Endothelial cell of umbilical vein (primary cell): Measurements from ENCODE around the gene FTO. TPM values are rescaled to one million over a fixed set of nuclear protein-coding genes. Genes with fewer than 3 reads are reported as not detected.

Experiments used
- BruUV-seq: library from RNA; stranded (reverse); fragments of 400-500 nt; replicated peaks from 2 replicates; lab custom pipeline; 2021; lab: Mats Ljungman, UMichigan
- CTCF ChIA-PET: fragments of 300-600, 350-600 bp; sonication (Branson Sonifier 250); formaldehyde crosslinking; loops from one replicate; lab custom pipeline; 2021; ENCODE audit warnings: antibody characterized with exemption, inconsistent platforms; lab: Charles Lee
- POLR2A ChIA-PET: fragments of 300-600, 350-600 bp; sonication (Branson Sonifier 250); formaldehyde crosslinking; loops from one replicate; lab custom pipeline; 2021; ENCODE audit warnings: antibody characterized with exemption, inconsistent platforms; lab: Charles Lee
- DNase-seq: peaks from one replicate; pipeline ENCODE4 v3.0.0-alpha.2; 2011; ENCODE audit warnings: low read depth, low spot score
- FAIRE-seq: peaks from 2 replicates; lab custom pipeline; 2011; peaks lifted over from hg19 to GRCh38; lab: Jason Lieb, UNC
- H2AFZ ChIP-seq: 2 replicates; pipeline ENCODE4 v1.6.0; 2012; ENCODE audit warnings: low read depth, low read length, control low read depth, inconsistent platforms
- H3K27ac ChIP-seq: 2 replicates; pipeline ENCODE4 v1.5.1; 2011; ENCODE audit warnings: low read depth, mild to moderate bottlenecking, control low read depth, low read length, moderate library complexity; ENCODE audit not compliant: insufficient read depth
- H3K27me3 ChIP-seq, 2 experiments: 2 replicates each; pipeline versions ENCODE4 v1.6.0 to v1.6.1; 2011; ENCODE audit warnings: low read length in 2 of 2, mixed read lengths in 1 of 2; ENCODE audit not compliant: control insufficient read depth in 2 of 2, insufficient read depth in 2 of 2
- H3K36me3 ChIP-seq, 2 experiments: 2 replicates in 1 of 2; 3 replicates in 1 of 2; pipeline ENCODE4 v1.5.1; 2011; ENCODE audit warnings: low read length in 2 of 2, mild to moderate bottlenecking in 1 of 2, moderate library complexity in 1 of 2; ENCODE audit not compliant: control insufficient read depth in 2 of 2, insufficient read depth in 2 of 2; ENCODE audit errors: extremely low read depth in 1 of 2
- H3K4me1 ChIP-seq: 3 replicates; pipeline ENCODE4 v1.5.1; 2011; ENCODE audit warnings: mild to moderate bottlenecking, low read length; ENCODE audit not compliant: control insufficient read depth, insufficient read depth; ENCODE audit errors: extremely low read depth
- H3K4me2 ChIP-seq: 2 replicates; pipeline ENCODE4 v1.6.1; 2011; ENCODE audit warnings: low read length, control low read depth, mixed read lengths; ENCODE audit not compliant: insufficient read depth
- H3K4me3 ChIP-seq, 3 experiments: fragments of 200-600 bp in 1 of 3; sonication (generic), shearing (Covaris generic) in 1 of 3; replicated peaks in 1 of 3; 2 replicates each; pipeline ENCODE4 v1.5.1; 2011 to 2016; ENCODE audit warnings: control low read depth in 3 of 3, low read length in 3 of 3, mild to moderate bottlenecking in 2 of 3, inconsistent platforms in 1 of 3, low read depth in 1 of 3, moderate library complexity in 1 of 3; ENCODE audit not compliant: insufficient read depth in 1 of 3
- H3K79me2 ChIP-seq: 2 replicates; pipeline ENCODE4 v1.6.0; 2012; ENCODE audit warnings: low read length, inconsistent platforms; ENCODE audit not compliant: control insufficient read depth, insufficient read depth
- H3K9ac ChIP-seq: replicated peaks from 2 replicates; pipeline ENCODE3; 2011; ENCODE audit warnings: low read length, control low read depth; ENCODE audit not compliant: insufficient read depth; ENCODE audit errors: extremely low read depth
- H3K9me1 ChIP-seq: replicated peaks from 3 replicates; pipeline ENCODE4 v1.6.0; 2011; ENCODE audit warnings: mild to moderate bottlenecking, low read length; ENCODE audit not compliant: control insufficient read depth, insufficient read depth; ENCODE audit errors: extremely low read depth
- H3K9me3 ChIP-seq: replicated peaks from 2 replicates; pipeline ENCODE4 v1.5.1; 2012; ENCODE audit warnings: low read length, inconsistent platforms; ENCODE audit not compliant: control insufficient read depth, insufficient read depth
- H4K20me1 ChIP-seq: replicated peaks from 2 replicates; pipeline ENCODE3; 2011; ENCODE audit warnings: mild to moderate bottlenecking, low read length; ENCODE audit not compliant: control insufficient read depth, insufficient read depth; ENCODE audit errors: extremely low read depth
- CTCF ChIP-seq, 2 donors: IDR thresholded peaks; 1 replicate in 1 of 2; 2 replicates in 1 of 2; pipeline ENCODE4 v1.5.1; 2011; ENCODE audit warnings: low read length in 2 of 2, mild to moderate bottlenecking in 2 of 2, moderate library complexity in 2 of 2, control low read depth in 1 of 2, inconsistent platforms in 1 of 2, low read depth in 1 of 2; ENCODE audit not compliant: insufficient read depth in 1 of 2; ENCODE audit errors: extremely low read depth in 1 of 2
- EZH2 ChIP-seq: IDR thresholded peaks from 2 replicates; pipeline ENCODE4 v1.6.1; 2012; ENCODE audit warnings: borderline replicate concordance, low read depth, mild to moderate bottlenecking, moderate library complexity, low read length, inconsistent platforms; ENCODE audit not compliant: severe bottlenecking
- FOS ChIP-seq: IDR thresholded peaks from 2 replicates; pipeline ENCODE4 v1.6.1; 2011; ENCODE audit warnings: mild to moderate bottlenecking, low read length, moderate library complexity, borderline replicate concordance; ENCODE audit not compliant: insufficient read depth
- JUN ChIP-seq: IDR thresholded peaks from 2 replicates; pipeline ENCODE4 v1.6.1; 2011; ENCODE audit warnings: borderline replicate concordance, low read depth; ENCODE audit not compliant: insufficient read length, insufficient read depth
- MYC ChIP-seq: IDR thresholded peaks from one replicate; pipeline ENCODE4 v1.6.1; 2011; ENCODE audit warnings: mild to moderate bottlenecking, low read depth, low read length
- POLR2A ChIP-seq: IDR thresholded peaks from 2 replicates; pipeline ENCODE4 v1.6.1; 2012; ENCODE audit warnings: low read depth, mild to moderate bottlenecking, control low read depth, low read length
- POLR2AphosphoS5 ChIP-seq: IDR thresholded peaks from 2 replicates; pipeline ENCODE4 v1.6.1; 2012; ENCODE audit warnings: low read depth, mild to moderate bottlenecking, control low read depth, low read length, moderate library complexity; ENCODE audit not compliant: insufficient read depth
- dilution Hi-C: fragments of 300-500 bp; cut with MboI; formaldehyde crosslinking; loops from one replicate; pipeline ENCODE4 v1.15.0; 2019; ENCODE audit warnings: low sequenced_read_pairs; ENCODE audit not compliant: extremely low pct_ligation_motif_present
- intact Hi-C: fragments of 100-400 bp; cut with micrococcal nuclease; formaldehyde crosslinking; loops from one replicate; pipeline ENCODE4 v1.10.0; 2022
- polyA plus RNA-seq, 4 experiments: library from polyadenylated mRNA; depleted of rRNA in 3 of 4; stranded (reverse) in 3 of 4; unstranded in 1 of 4; fragments of >200 nt; gene quantifications; 2 replicates each; pipeline versions ENCODE4 v1.2.1 to v1.2.3, GENCODE V29; 2011 to 2012; ENCODE audit warnings: missing spikeins in 1 of 4
- total RNA-seq: library from RNA; stranded (reverse); gene quantifications from 2 replicates; pipeline ENCODE4 v1.2.3, GENCODE V29; 2021

The FTO gene
- total and polyA plus RNA-seq, 2 donors (not counting 3 experiments of a cell fraction or from before 2014, with no cell fraction given) = 48.6 to 87.1 TPM

DNA sequence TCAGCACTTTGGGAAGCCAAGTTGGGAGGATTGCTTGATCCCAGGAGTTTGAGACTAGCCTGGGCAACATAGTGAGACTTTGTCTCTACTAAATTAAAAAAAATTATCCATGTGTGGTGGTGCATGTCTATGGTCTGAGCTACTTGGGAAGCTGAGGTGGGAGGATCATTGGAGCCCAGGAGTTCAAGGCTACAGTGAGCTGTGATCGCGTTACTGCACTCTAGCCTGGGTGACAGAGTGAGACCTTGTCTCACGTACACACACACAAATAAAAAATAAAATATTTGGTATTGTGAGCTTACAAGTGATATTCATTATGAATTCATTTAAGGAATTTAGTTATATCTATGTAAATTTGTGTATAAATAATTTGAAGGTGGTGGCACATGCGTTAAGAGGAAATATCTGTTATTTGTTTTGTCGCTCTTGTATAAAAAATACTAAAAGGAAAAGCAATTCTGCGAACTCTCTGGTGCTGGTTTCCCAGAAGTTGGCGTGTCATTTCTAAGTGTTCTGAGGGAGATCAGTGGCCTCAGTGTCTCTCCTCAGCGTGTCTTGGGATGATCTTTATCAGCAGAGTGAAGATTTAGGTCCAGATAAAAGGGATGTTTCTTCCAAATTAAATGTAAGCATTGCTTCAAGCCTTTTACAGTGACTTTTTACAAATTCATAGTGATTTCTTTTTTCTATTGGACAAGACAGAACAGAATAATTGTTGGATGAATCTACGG lies 187.6 kb downstream of the FTO start:
- intact Hi-C loops = loop anchor here (1.0 to 5.0 kb wide), 7 partner anchors 119 to 1367 kb away; partner anchors contain the start of gene IRX5

DNA sequence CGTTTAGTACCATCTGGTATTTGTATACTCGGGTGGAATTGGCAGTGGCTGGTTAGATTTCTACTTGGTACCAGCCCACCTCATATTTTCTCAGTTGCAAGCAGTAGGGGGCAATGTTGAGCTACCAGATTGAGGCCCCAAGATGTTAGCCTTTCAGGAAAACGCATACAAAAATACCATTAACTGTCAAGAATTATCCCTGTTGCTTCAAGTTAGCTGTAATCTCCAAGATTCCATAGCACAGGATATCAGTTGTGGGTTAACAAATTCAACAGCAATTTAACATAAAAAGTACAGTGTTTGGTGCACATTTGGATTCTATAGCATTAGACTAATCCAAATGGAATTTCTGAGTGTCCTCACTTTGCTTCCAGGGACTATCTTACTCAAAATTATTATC lies 188.2 kb downstream of the FTO start:
- Histone ChIP-seq H3K9ac (no peak overlapping the region), H3K4me2 (no peak overlapping the region), H2AFZ (no peak overlapping the region), H3K9me3 (no peaks in the 10 kb centered on the region), H3K4me3 (no peak overlapping the region), H3K4me1 (peaks cover 23% of the 10 kb centered on the region), H3K27ac (no peak overlapping the region), H4K20me1 (peaks cover 2% of the 10 kb centered on the region), H3K36me3 (no peaks in the 10 kb centered on the region), H3K9me1 (no peaks in the 10 kb centered on the region), H3K27me3 (no peaks in the 10 kb centered on the region), H3K79me2 (no peaks in the 10 kb centered on the region)
- BruUV-seq = no TSS peak
- FAIRE-seq = peak; percentile 56
- intact Hi-C loops = loop anchor here (1.0 to 5.0 kb wide), 7 partner anchors 119 to 1366 kb away; partner anchors contain the start of gene IRX5
- ChIA-PET CTCF (interaction anchor here (0.6 to 3.0 kb wide), 35 partner anchors 9 to 1565 kb away, joined by 3 to 36 read pairs (median 4); no protein-coding TSS in a partner anchor), POLR2A (no interaction called here)
- DNase-seq = peak; percentile 72
- dilution Hi-C loops = no loop called here
- no peak for TF ChIP-seq POLR2AphosphoS5
- no peak for TF ChIP-seq JUN
- no peak for TF ChIP-seq MYC
- TF ChIP-seq EZH2 = no peak
- TF ChIP-seq POLR2A = no peak
- peak; percentile 57 to 66 for TF ChIP-seq CTCF (IDR thresholded peaks at IDR 0.05; ENCODE audit: extremely low read depth in 1 of 2, insufficient read depth in 1 of 2, low read depth in 1 of 2, low read length in 2 of 2)
- no peak for TF ChIP-seq FOS

More for the DNA sequence above, 187.6 kb downstream of the FTO start:
- no peak for FAIRE-seq
- H3K9ac ChIP-seq = no peak overlapping the region
- CTCF ChIA-PET = interaction anchor here (0.6 to 3.0 kb wide), 33 partner anchors 9 to 1480 kb away, joined by 3 to 36 read pairs (median 4); no protein-coding TSS in a partner anchor
- H3K79me2 ChIP-seq = no peaks in the 10 kb centered on the region
- H2AFZ ChIP-seq = no peak overlapping the region
- no peak for DNase-seq
- H3K4me3 ChIP-seq = no peak overlapping the region
- BruUV-seq = no TSS peak
- no peaks in the 10 kb centered on the region for H3K9me3 ChIP-seq
- H3K27ac ChIP-seq = no peak overlapping the region
- TF ChIP-seq EZH2 = no peak
- no peak overlapping the region for H3K4me2 ChIP-seq
- H3K9me1 ChIP-seq = no peaks in the 10 kb centered on the region
- H4K20me1 ChIP-seq = peaks cover 2% of the 10 kb centered on the region
- POLR2A ChIA-PET = no interaction called here
- peaks cover 23% of the 10 kb centered on the region for H3K4me1 ChIP-seq
- dilution Hi-C loops = no loop called here
- H3K36me3 ChIP-seq = no peaks in the 10 kb centered on the region
- H3K27me3 ChIP-seq = no peaks in the 10 kb centered on the region
